Spleen (tissue), 7 donors: ENCODE measurements around the gene SPRY2.

ENCODE experiments used
- CTCF ChIP-seq, 11 experiments: fragments of 200-600 bp in 7 of 11; fragments of 450-650 bp in 4 of 11; sonication (generic) in 4 of 11; IDR thresholded peaks in 8 of 11; conservative IDR thresholded peaks in 3 of 11; 1 replicate in 7 of 11; 2 replicates in 4 of 11; pipeline versions ENCODE4 v1.4.0 to v1.8.0; 2016 to 2021; ENCODE audit warnings: antibody characterized with exemption in 11 of 11, inconsistent platforms in 4 of 11, mild to moderate bottlenecking in 1 of 11
- POLR2A ChIP-seq, 3 donors: fragments of 450-650 bp; IDR thresholded peaks; one replicate each; pipeline ENCODE4 v1.5.1; 2017; ENCODE audit warnings: antibody characterized with exemption in 3 of 3, mild to moderate bottlenecking in 1 of 3
- donor health status: DM: no; HTN: no; CAD: no; lungs with moderate emphysema.
- donor health status: DM: no; HTN: no; CAD: no.
- donor health status: DM: no; HTN: no; CAD: no.

DNA sequence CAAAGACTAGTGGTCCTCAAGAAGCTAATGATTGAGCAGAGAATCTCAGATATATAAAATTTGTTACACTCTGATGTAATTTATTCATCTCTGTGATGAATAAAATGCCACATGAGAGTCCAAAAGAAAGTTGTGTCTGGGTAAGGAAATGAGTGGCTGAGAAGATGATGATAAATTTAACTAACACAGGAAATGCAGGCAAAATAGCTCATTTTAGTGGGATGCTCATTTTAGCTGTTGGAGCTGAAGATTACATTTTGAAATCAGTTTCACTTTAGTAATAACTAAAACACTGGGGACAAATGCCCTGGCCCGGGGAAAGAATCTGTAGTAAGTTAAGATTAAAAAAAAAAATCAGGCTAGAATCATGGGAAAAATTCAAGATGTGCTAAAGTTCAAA is 35.2 kb downstream of the SPRY2 start:
- TF ChIP-seq CTCF (IDR thresholded peaks at IDR 0.05 in 8 of 11, conservative IDR thresholded peaks at IDR 0.05 in 3 of 11) (no peak), POLR2A (IDR thresholded peaks at IDR 0.05) (no peak)
